NOMO-1 treated with DMSO at 0.1 percent for 48 hours (cell line): Measurements from ENCODE around the gene RFT1.

ENCODE experiments used
- DNase-seq: peaks from one replicate; lab custom pipeline; 2025; ENCODE audit not compliant: unreplicated experiment; lab: John Stamatoyannopoulos, UW

Gene RFT1

DNA sequence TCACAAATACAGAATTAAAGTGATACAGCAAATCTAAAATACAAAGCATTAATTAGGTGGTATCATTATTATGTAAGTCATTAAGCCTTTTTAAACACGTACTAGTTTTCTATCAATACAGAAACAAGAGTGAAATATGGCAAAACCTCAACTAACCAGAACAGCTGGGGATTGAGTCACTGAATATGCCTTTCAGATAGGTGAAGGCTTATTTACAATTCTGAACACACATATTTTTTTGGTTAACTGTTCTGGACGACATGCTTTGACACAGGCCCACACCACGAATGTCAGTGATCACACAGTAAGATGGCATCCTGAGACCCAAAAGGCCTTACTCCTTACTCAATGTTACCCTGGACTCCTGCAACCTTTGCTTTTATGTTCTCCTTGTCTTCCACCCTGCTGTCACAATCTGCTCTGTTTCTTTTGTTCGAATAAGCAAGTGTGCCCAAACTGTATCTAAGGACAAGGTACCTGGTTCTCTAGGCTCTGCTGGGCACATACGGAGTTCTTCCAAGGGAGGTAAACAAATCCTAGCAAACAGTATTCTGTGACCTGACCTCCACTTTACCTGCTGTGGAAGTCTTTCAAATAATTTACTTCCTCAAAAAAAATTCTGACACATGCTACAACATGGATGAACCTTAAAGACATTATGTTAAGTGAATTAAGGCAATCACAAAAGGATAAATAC is 91.4 kb downstream of the RFT1 start:
- DNase-seq: peak; percentile 3
